DOHH2 (cell line): ENCODE measurements around the gene ARHGEF12.

ENCODE experiments used
- CTCF ChIP-seq: fragments of 200-600 bp; sonication (generic); IDR thresholded peaks from one replicate; pipeline ENCODE4 v1.5.1; 2014; ENCODE audit warnings: antibody characterized with exemption, mild to moderate bottlenecking, low read depth, low read length; ENCODE audit not compliant: poor library complexity, severe bottlenecking
- EZH2phosphoT487 ChIP-seq: fragments of 200-600 bp; sonication (generic); IDR thresholded peaks from 2 replicates; pipeline ENCODE4 v1.6.1; 2017; ENCODE audit warnings: borderline replicate concordance, mild to moderate bottlenecking, antibody characterized with exemption, low read length, moderate library complexity, mixed read lengths

GRCh38 chr11:120400564-120401364 is 64.6 kb downstream of the ARHGEF12 start:
- TF ChIP-seq CTCF = no peak
- TF ChIP-seq EZH2phosphoT487 = no peak
